ENCODE measurements around the gene STXBP5.

STXBP5 gene

GRCh38 chr6:147190556-147190955 is 13.7 kb upstream of the STXBP5 start:
- no peak overlapping the region for H3K27ac ChIP-seq
- H3K4me3 ChIP-seq, result no peak overlapping the region
- no peaks in the 10 kb centered on the region for H3K36me3 ChIP-seq (ENCODE audit: insufficient read depth, low read length)
- TF ChIP-seq FOXP2 (optimal IDR thresholded peaks at IDR 0.05; ENCODE audit: control extremely low read depth, extremely low read length, insufficient read depth) (no peak), POLR2AphosphoS5 (IDR thresholded peaks at IDR 0.05; ENCODE audit: borderline replicate concordance, low read depth, low read length) (no peak), EZH2 (IDR thresholded peaks at IDR 0.05) (no peak)
- H3K9ac ChIP-seq (ENCODE audit: insufficient read length), result no peak overlapping the region
- no peaks in the 10 kb centered on the region for H3K9me3 ChIP-seq (ENCODE audit: low read depth, low read length)
- DNase-seq (ENCODE audit: low read depth, low spot score), result no peak

GRCh38 chr6:147192278-147192911 is 11.8 kb upstream of the STXBP5 start:
- Histone ChIP-seq H3K9ac (ENCODE audit: insufficient read length) (no peak overlapping the region), H3K9me3 (ENCODE audit: low read depth, low read length) (no peaks in the 10 kb centered on the region), H3K4me3 (no peak overlapping the region), H3K27ac (no peak overlapping the region), H3K36me3 (ENCODE audit: insufficient read depth, low read length) (no peaks in the 10 kb centered on the region)
- DNase-seq (ENCODE audit: low read depth, low spot score), result no peak
- TF ChIP-seq FOXP2 (optimal IDR thresholded peaks at IDR 0.05; ENCODE audit: control extremely low read depth, extremely low read length, insufficient read depth), result no peak
- TF ChIP-seq EZH2 (IDR thresholded peaks at IDR 0.05), result no peak

- Histone ChIP-seq H3K9me3 (ENCODE audit: low read depth, low read length) (no peaks in the 10 kb centered on the region), H3K9ac (ENCODE audit: insufficient read length) (no peak overlapping the region)
Observed at GRCh38 chr6:147194652-147195411, 9.4 kb upstream of the STXBP5 start.

GRCh38 chr6:147195510-147195909 is 8.7 kb upstream of the STXBP5 start:
- Histone ChIP-seq H3K4me3 (no peak overlapping the region), H3K27ac (no peak overlapping the region), H3K9ac (ENCODE audit: insufficient read length) (no peak overlapping the region), H3K36me3 (ENCODE audit: insufficient read depth, low read length) (no peaks in the 10 kb centered on the region), H3K9me3 (ENCODE audit: low read depth, low read length) (no peaks in the 10 kb centered on the region)
- no peak for DNase-seq (ENCODE audit: low read depth, low spot score)
- TF ChIP-seq FOXP2 (optimal IDR thresholded peaks at IDR 0.05; ENCODE audit: control extremely low read depth, extremely low read length, insufficient read depth) (no peak), EZH2 (IDR thresholded peaks at IDR 0.05) (no peak), POLR2AphosphoS5 (IDR thresholded peaks at IDR 0.05; ENCODE audit: borderline replicate concordance, low read depth, low read length) (no peak)

More at GRCh38 chr6:147194652-147195411, 9.4 kb upstream of the STXBP5 start:
- TF ChIP-seq FOXP2 (optimal IDR thresholded peaks at IDR 0.05; ENCODE audit: control extremely low read depth, extremely low read length, insufficient read depth) (no peak), POLR2AphosphoS5 (IDR thresholded peaks at IDR 0.05; ENCODE audit: borderline replicate concordance, low read depth, low read length) (no peak), EZH2 (IDR thresholded peaks at IDR 0.05) (no peak)
- DNase-seq (ENCODE audit: low read depth, low spot score), result no peak
- Histone ChIP-seq H3K27ac (no peak overlapping the region), H3K36me3 (ENCODE audit: insufficient read depth, low read length) (no peaks in the 10 kb centered on the region), H3K4me3 (no peak overlapping the region)

GRCh38 chr6:147195987-147196386 is 8.2 kb upstream of the STXBP5 start:
- Histone ChIP-seq H3K36me3 (ENCODE audit: insufficient read depth, low read length) (no peaks in the 10 kb centered on the region), H3K9ac (ENCODE audit: insufficient read length) (no peak overlapping the region), H3K27ac (no peak overlapping the region), H3K4me3 (no peak overlapping the region), H3K9me3 (ENCODE audit: low read depth, low read length) (no peaks in the 10 kb centered on the region)
- TF ChIP-seq FOXP2 (optimal IDR thresholded peaks at IDR 0.05; ENCODE audit: control extremely low read depth, extremely low read length, insufficient read depth), result no peak
- no peak for TF ChIP-seq EZH2 (IDR thresholded peaks at IDR 0.05)
- no peak for TF ChIP-seq POLR2AphosphoS5 (IDR thresholded peaks at IDR 0.05; ENCODE audit: borderline replicate concordance, low read depth, low read length)
- DNase-seq (ENCODE audit: low read depth, low spot score), result no peak

- TF ChIP-seq EZH2 (IDR thresholded peaks at IDR 0.05), result no peak
- no peak for TF ChIP-seq POLR2AphosphoS5 (IDR thresholded peaks at IDR 0.05; ENCODE audit: borderline replicate concordance, low read depth, low read length)
- no peak for TF ChIP-seq FOXP2 (optimal IDR thresholded peaks at IDR 0.05; ENCODE audit: control extremely low read depth, extremely low read length, insufficient read depth)
- Histone ChIP-seq H3K9ac (ENCODE audit: insufficient read length) (no peak overlapping the region), H3K4me3 (no peak overlapping the region), H3K36me3 (ENCODE audit: insufficient read depth, low read length) (no peaks in the 10 kb centered on the region), H3K9me3 (ENCODE audit: low read depth, low read length) (no peaks in the 10 kb centered on the region), H3K27ac (no peak overlapping the region)
- no peak for DNase-seq (ENCODE audit: low read depth, low spot score)
Observed at GRCh38 chr6:147200711-147201110, 3.5 kb upstream of the STXBP5 start.

GRCh38 chr6:147201885-147202515 is 2.2 kb upstream of the STXBP5 start:
- no peak for TF ChIP-seq POLR2AphosphoS5 (IDR thresholded peaks at IDR 0.05; ENCODE audit: borderline replicate concordance, low read depth, low read length)
- no peak for TF ChIP-seq EZH2 (IDR thresholded peaks at IDR 0.05)
- no peak for TF ChIP-seq FOXP2 (optimal IDR thresholded peaks at IDR 0.05; ENCODE audit: control extremely low read depth, extremely low read length, insufficient read depth)
- Histone ChIP-seq H3K27ac (no peak overlapping the region), H3K9me3 (ENCODE audit: low read depth, low read length) (no peaks in the 10 kb centered on the region), H3K9ac (ENCODE audit: insufficient read length) (no peak overlapping the region), H3K36me3 (ENCODE audit: insufficient read depth, low read length) (no peaks in the 10 kb centered on the region), H3K4me3 (peak overlapping the region; percentile 99)
- DNase-seq (ENCODE audit: low read depth, low spot score), result no peak

GRCh38 chr6:147202516-147203310 is 1.5 kb upstream of the STXBP5 start:
- H3K36me3 ChIP-seq (ENCODE audit: insufficient read depth, low read length), result no peaks in the 10 kb centered on the region
- H3K9ac ChIP-seq (ENCODE audit: insufficient read length), result peak overlapping the region; percentile 69
- peak; percentile 95 for DNase-seq (ENCODE audit: low read depth, low spot score)
- H3K4me3 ChIP-seq, result peak overlapping the region; percentile 99
- TF ChIP-seq FOXP2 (optimal IDR thresholded peaks at IDR 0.05; ENCODE audit: control extremely low read depth, extremely low read length, insufficient read depth) (no peak), EZH2 (IDR thresholded peaks at IDR 0.05) (no peak), POLR2AphosphoS5 (IDR thresholded peaks at IDR 0.05; ENCODE audit: borderline replicate concordance, low read depth, low read length) (peak; percentile 93)
- peak overlapping the region; percentile 64; the same call in 1 of the 2 replicates for H3K27ac ChIP-seq
- H3K9me3 ChIP-seq (ENCODE audit: low read depth, low read length), result no peaks in the 10 kb centered on the region
